Measurements from ENCODE around the gene LATS1.

GRCh38 chr6:149691201-149691600, 26.7 kb downstream of the LATS1 start:
- TF ChIP-seq CTCF (IDR thresholded peaks at IDR 0.05) (no peak), POLR2A (IDR thresholded peaks at IDR 0.05) (no peak), EP300 (IDR thresholded peaks at IDR 0.05) (no peak)
